Breast epithelium (tissue), 4 donors: Measurements from ENCODE around the gene RIPPLY3. TPM values are rescaled to one million over a fixed set of nuclear protein-coding genes. Genes with fewer than 3 reads are reported as not detected.
A peak's percentile ranks its signal among the peaks of the same experiment; 100 is the strongest.

ENCODE experiments used
- DNase-seq, 2 donors: peaks; one replicate each; pipeline ENCODE4 v3.0.0-alpha.2; 2019; ENCODE audit warnings: low spot score in 2 of 2
- H3K27ac ChIP-seq, 2 donors: fragments of 200-600 bp; sonication (generic) in 1 of 2; one replicate each; pipeline ENCODE4 v1.5.1; 2016 to 2019; ENCODE audit warnings: mild to moderate bottlenecking in 1 of 2
- H3K27me3 ChIP-seq, 2 donors: fragments of 200-600 bp; sonication (generic) in 1 of 2; one replicate each; pipeline versions ENCODE4 v1.5.1 to v1.6.0; 2017 to 2019; ENCODE audit warnings: control low read depth in 1 of 2, mild to moderate bottlenecking in 1 of 2
- H3K36me3 ChIP-seq: fragments of 200-600 bp; one replicate; pipeline ENCODE4 v1.5.1; 2019
- H3K4me1 ChIP-seq, 2 donors: fragments of 200-600 bp; sonication (generic); one replicate each; pipeline ENCODE4 v1.5.1; 2016 to 2019; ENCODE audit warnings: control low read depth in 1 of 2
- H3K4me3 ChIP-seq, 3 donors: fragments of 200-600 bp; sonication (generic); 1 replicate in 2 of 3; 2 replicates in 1 of 3; pipeline ENCODE4 v1.5.1; 2016 to 2019; ENCODE audit warnings: mild to moderate bottlenecking in 3 of 3, moderate library complexity in 2 of 3
- H3K9me3 ChIP-seq, 2 donors: fragments of 200-600 bp; sonication (generic) in 1 of 2; one replicate each; pipeline ENCODE4 v1.5.1; 2016 to 2019; ENCODE audit warnings: control low read depth in 1 of 2
- POLR2A ChIP-seq: fragments of 450-650 bp; IDR thresholded peaks from one replicate; pipeline ENCODE4 v1.6.1; 2016; ENCODE audit warnings: antibody characterized with exemption, mild to moderate bottlenecking, moderate library complexity
- POLR2AphosphoS5 ChIP-seq, 3 donors: sonication (generic); formaldehyde crosslinking; IDR thresholded peaks; one replicate each; pipeline ENCODE4 v1.6.1; 2017; ENCODE audit warnings: antibody characterized with exemption in 3 of 3
- intact Hi-C: fragments of 100-400 bp; cut with DNase I; formaldehyde crosslinking; loops from one replicate; pipeline ENCODE4 v1.15.1; 2023; ENCODE audit warnings: low total_unique reads
- total RNA-seq, 3 donors: library from RNA; depleted of rRNA; stranded (reverse); fragments of >200 nt; gene quantifications; one replicate each; pipeline ENCODE4 v1.1.0, GENCODE V29; 2016
- TF ChIP-seq, protein P1 (sequence below), 3 donors: fragments of 450-650 bp; IDR thresholded peaks; one replicate each; pipeline ENCODE4 v1.5.1; 2016 to 2017; ENCODE audit warnings: antibody characterized with exemption in 3 of 3, mild to moderate bottlenecking in 3 of 3, moderate library complexity in 3 of 3

RIPPLY3 gene
- total RNA-seq, 3 donors from 2014 or later: 0.16 to 0.44 TPM; not detected in 1

DNA sequence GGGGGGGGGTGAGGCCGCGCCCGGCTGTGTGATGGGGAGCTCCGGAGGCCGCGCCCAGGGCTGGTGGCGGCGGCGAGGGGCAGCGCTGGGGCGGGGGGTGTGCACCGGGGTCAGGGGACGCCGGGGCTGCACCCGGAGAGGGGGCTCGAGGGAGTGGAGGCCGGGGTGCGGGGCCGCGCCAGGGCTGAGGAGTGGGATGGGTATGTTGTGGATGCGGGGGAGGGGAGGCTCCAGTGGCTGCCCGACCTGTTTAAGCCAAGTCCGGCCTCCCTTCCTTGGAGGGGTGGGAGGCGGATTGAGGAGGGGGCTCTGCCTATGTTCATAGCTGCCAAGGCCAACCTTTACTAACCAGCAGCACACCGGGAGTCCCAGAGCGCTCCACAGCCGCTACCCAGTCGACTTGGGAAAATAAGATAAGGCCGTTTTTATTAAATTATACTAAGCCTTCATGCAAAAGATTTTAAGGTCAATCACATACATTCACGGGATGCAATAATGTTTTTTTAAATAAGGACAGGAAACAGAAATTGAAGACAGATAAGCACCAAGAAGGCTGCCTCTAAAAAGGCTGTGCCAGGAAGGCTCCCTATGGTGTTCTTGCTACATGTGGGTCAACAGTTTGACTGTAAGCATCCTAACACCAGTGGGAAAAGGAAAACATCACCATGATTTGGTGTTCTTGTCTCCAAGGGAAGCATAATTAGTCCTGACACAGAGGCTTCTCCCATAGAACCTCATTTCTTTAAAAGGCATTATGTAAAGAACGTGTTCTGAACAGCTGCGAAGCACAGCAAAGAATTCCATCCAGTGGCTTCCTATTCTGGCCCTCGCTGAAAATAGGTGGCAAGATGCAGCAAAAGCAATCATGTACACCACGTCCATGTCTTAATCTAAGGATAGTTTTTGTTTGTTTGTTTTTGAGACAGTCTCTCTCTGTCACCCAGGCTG lies 39.4 kb upstream of the RIPPLY3 start:
- Histone ChIP-seq H3K27me3 (no peaks in the 10 kb centered on the region), H3K36me3 (no peaks in the 10 kb centered on the region), H3K4me1 (peaks cover 0 to 3% of the 10 kb centered on the region in 2 donors), H3K27ac (peak overlapping the region; percentile 87 to 97), H3K9me3 (no peaks in the 10 kb centered on the region), H3K4me3 (peak overlapping the region; percentile 64 to 97 (median 75))
- no peak for DNase-seq
- intact Hi-C loops: no loop called here
- no peak for TF ChIP-seq POLR2AphosphoS5 (IDR thresholded peaks at IDR 0.05)
- no peak for TF ChIP-seq POLR2A
- TF ChIP-seq, protein P1, sequence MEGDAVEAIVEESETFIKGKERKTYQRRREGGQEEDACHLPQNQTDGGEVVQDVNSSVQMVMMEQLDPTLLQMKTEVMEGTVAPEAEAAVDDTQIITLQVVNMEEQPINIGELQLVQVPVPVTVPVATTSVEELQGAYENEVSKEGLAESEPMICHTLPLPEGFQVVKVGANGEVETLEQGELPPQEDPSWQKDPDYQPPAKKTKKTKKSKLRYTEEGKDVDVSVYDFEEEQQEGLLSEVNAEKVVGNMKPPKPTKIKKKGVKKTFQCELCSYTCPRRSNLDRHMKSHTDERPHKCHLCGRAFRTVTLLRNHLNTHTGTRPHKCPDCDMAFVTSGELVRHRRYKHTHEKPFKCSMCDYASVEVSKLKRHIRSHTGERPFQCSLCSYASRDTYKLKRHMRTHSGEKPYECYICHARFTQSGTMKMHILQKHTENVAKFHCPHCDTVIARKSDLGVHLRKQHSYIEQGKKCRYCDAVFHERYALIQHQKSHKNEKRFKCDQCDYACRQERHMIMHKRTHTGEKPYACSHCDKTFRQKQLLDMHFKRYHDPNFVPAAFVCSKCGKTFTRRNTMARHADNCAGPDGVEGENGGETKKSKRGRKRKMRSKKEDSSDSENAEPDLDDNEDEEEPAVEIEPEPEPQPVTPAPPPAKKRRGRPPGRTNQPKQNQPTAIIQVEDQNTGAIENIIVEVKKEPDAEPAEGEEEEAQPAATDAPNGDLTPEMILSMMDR (IDR thresholded peaks at IDR 0.05): no peak

DNA sequence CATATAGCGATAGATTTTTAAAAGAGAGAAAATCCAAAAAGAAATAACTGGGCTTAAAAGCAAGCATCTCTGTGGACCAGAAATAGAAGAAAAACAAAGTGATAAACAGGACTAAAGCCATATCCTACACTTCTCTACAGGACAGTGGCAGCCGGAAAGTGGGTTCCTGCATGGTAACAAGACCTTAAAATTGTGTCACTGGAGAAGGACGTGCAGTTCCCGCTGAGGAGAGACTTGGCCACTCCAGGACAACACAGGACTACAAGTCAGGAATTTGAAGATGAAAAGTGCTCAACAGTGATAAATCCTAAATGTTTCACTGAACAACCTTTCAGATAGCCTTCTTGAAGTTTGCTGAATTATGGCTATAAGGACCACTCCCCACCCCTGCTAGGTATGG lies 38.1 kb upstream of the RIPPLY3 start:
- no peak for TF ChIP-seq POLR2AphosphoS5 (IDR thresholded peaks at IDR 0.05)
- no peak for TF ChIP-seq POLR2A
- TF ChIP-seq, protein P1 (IDR thresholded peaks at IDR 0.05): no peak
- no peak overlapping the region for H3K4me3 ChIP-seq
- H3K4me1 ChIP-seq: peaks cover 0 to 3% of the 10 kb centered on the region in 2 donors
- intact Hi-C loops: no loop called here
- no peaks in the 10 kb centered on the region for H3K36me3 ChIP-seq
- no peak for DNase-seq
- H3K27me3 ChIP-seq: no peaks in the 10 kb centered on the region
- no peak overlapping the region for H3K27ac ChIP-seq
- no peaks in the 10 kb centered on the region for H3K9me3 ChIP-seq

DNA sequence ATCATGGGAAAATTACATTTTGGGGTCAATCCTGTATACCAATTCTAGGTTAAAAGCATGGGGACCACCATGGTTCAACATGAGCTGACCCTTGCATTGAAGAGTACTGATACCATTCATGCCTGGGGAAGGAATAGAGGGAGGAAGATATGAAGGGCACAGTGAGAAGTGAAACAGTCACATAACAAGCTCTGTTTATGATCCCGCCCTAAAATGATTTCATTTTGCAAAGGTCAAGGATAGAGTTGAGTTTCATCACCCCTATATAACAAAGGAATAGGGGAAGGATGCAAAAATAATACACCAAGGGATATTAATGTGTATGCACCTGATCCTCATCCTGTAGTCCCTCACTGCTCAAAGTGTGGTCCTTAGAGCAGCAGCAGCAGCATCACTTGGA lies 37.5 kb upstream of the RIPPLY3 start:
- Histone ChIP-seq H3K36me3 (no peaks in the 10 kb centered on the region), H3K4me1 (peaks cover 0 to 3% of the 10 kb centered on the region in 2 donors), H3K9me3 (no peaks in the 10 kb centered on the region), H3K27ac (no peak overlapping the region), H3K27me3 (no peaks in the 10 kb centered on the region), H3K4me3 (no peak overlapping the region)
- TF ChIP-seq POLR2A (no peak), POLR2AphosphoS5 (IDR thresholded peaks at IDR 0.05) (no peak)
- TF ChIP-seq, protein P1 (IDR thresholded peaks at IDR 0.05): no peak
- intact Hi-C loops: no loop called here
- DNase-seq: no peak

DNA sequence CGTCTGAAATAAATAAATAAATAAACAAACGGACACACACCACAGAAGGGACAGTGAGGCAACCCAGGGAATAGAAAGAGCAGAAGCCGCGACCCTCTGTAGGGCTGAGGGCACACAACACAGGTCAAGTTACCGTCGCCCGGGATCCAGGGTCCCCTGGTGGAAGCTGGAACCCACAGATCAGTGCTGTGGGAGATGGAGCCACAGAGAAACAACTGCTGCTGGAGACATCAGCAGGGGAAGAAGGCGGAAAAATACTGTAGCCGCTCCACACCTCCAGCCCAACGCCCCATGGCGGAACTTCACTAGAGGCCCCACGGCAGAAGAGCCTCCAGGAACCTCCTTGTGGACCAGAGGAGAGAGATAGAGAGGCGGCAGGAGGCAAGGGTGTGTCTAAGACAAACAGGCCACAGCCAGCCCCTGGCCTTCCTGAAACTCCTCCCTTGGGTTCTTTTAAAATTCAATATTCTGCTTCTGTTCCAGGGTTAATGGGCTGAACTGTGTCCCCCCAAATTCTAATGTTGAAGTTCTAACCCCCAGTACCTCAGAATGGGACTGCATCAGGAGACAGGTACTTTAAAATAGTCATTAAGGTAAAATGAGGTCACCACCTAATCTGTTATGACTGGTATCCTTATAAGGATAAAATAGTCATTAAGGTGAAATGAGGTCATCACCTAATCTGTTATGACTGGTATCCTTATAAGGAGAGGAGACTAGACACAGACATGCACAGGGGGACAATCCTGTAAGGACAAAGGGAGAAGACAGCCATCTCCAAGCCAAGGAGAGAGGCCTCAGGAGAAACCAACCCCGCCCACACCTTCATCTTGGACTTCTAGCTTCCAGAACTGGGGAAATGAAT lies 32.3 kb upstream of the RIPPLY3 start:
- H3K36me3 ChIP-seq: no peaks in the 10 kb centered on the region
- H3K9me3 ChIP-seq: no peaks in the 10 kb centered on the region
- H3K27ac ChIP-seq: no peak overlapping the region
- no peak for DNase-seq
- H3K27me3 ChIP-seq: no peaks in the 10 kb centered on the region
- peaks cover 0 to 10% of the 10 kb centered on the region in 2 donors for H3K4me1 ChIP-seq
- no peak overlapping the region for H3K4me3 ChIP-seq
- intact Hi-C loops: no loop called here
- TF ChIP-seq, protein P1 (IDR thresholded peaks at IDR 0.05): no peak
- TF ChIP-seq POLR2A: no peak
- TF ChIP-seq POLR2AphosphoS5 (IDR thresholded peaks at IDR 0.05): no peak
